ENCODE results near the gene ALOX15B. TPM values are rescaled to one million over a fixed set of nuclear protein-coding genes. Genes with fewer than 3 reads are reported as not detected.

Gene ALOX15B
- polyA plus RNA-seq, 3 donors = 1.7 to 2.8 (median 2.0) TPM

DNA sequence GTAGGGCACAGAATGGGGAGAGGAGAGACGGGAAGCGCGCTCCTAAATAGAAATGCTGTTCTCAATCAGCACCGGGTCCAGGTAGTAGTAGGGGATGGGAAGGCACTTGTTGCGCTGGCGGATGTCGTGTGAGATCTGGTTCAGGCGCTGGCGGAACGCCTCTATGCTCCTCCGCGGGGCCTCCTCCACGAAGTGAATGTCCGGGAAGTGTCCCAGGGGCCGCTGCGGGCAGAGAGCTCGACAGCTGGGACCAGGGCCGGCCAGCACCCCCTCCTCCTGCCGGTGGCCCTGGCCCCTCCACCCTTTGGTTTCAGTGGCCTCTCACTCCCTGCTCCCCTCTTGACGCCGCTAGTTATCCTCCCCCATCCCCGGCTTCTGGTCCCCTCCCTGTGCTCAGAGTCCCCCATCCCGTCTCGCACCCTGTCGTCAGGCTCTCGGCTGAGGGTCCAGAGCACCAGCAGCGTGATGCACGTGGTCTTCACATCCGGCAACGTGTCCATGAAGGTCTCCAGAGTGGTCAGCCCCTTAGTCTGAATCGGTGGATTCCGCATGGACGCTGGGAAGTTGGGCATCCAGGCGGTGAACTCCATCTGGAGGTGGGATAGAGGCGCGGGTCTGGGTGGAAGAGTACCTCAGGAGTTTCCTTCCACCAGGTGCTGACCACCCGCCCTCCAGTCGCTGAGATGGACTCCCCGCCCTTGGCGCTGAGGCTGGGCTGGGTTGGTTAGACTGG lies 34.0 kb downstream of the ALOX15B start:
- Histone ChIP-seq H4K20me1 (ENCODE audit: insufficient read depth, low read length) (no peaks in the 10 kb centered on the region), H2AFZ (ENCODE audit: insufficient read depth, low read depth, low read length, poor library complexity, severe bottlenecking) (peak overlapping the region; percentile 86), H3K27me3 (ENCODE audit: control insufficient read depth in 2 of 2, insufficient read depth in 2 of 2, low read length in 2 of 2) (peaks cover 5 to 53% of the 10 kb centered on the region in 2 donors), H3K27ac (ENCODE audit: low read depth in 1 of 2, low read length in 2 of 2) (no peak overlapping the region), H3K9me3 (replicated peaks in 1 of 2; ENCODE audit: control insufficient read depth in 1 of 2, insufficient read depth in 1 of 2, low read length in 2 of 2) (peaks cover 0 to 6% of the 10 kb centered on the region in 2 donors), H3K36me3 (replicated peaks in 1 of 2; ENCODE audit: control insufficient read depth in 1 of 2, insufficient read depth in 2 of 2, low read length in 2 of 2) (no peaks in the 10 kb centered on the region), H3K4me3 (replicated peaks in 1 of 3; ENCODE audit: low read depth in 2 of 3, low read length in 3 of 3) (peak overlapping the region in 2 of 3 experiments; percentile 24 to 71), H3K9ac (ENCODE audit: insufficient read depth, low read length, poor library complexity, severe bottlenecking) (peak overlapping the region; percentile 31), H3K4me2 (replicated peaks; ENCODE audit: extremely low read depth, low read length, poor library complexity, severe bottlenecking) (peak overlapping the region; percentile 76), H3K4me1 (ENCODE audit: control insufficient read depth in 1 of 2, insufficient read depth in 2 of 2, low read length in 2 of 2) (peaks cover 58% of the 10 kb centered on the region in 2 donors), H3K79me2 (ENCODE audit: insufficient read depth, low read length) (no peaks in the 10 kb centered on the region)
- Mint-ChIP-seq H3K27me3 (ENCODE audit: low read depth in 3 of 3) (peaks cover 48 to 56% (median 52%) of the 10 kb centered on the region in 3 donors), H3K4me3 (peak overlapping the region; percentile 76 to 95), H3K9me3 (peaks cover 0 to 13% (median 7%) of the 10 kb centered on the region in 7 donors), H3K4me1 (peaks cover 70% of the 10 kb centered on the region), H3K27ac (peak overlapping the region in 5 of 7 donors; percentile 34 to 89 (median 74)), H3K36me3 (peaks cover 11 to 21% of the 10 kb centered on the region in 2 donors)
- DNase-seq = peak in 2 of 3 donors; percentile 30 to 35
- TF ChIP-seq, protein P1, sequence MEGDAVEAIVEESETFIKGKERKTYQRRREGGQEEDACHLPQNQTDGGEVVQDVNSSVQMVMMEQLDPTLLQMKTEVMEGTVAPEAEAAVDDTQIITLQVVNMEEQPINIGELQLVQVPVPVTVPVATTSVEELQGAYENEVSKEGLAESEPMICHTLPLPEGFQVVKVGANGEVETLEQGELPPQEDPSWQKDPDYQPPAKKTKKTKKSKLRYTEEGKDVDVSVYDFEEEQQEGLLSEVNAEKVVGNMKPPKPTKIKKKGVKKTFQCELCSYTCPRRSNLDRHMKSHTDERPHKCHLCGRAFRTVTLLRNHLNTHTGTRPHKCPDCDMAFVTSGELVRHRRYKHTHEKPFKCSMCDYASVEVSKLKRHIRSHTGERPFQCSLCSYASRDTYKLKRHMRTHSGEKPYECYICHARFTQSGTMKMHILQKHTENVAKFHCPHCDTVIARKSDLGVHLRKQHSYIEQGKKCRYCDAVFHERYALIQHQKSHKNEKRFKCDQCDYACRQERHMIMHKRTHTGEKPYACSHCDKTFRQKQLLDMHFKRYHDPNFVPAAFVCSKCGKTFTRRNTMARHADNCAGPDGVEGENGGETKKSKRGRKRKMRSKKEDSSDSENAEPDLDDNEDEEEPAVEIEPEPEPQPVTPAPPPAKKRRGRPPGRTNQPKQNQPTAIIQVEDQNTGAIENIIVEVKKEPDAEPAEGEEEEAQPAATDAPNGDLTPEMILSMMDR (IDR thresholded peaks at IDR 0.05) = no peak
- intact Hi-C loops (cut with micrococcal nuclease) = no loop called here
- WGBS (ENCODE audit: insufficient coverage) = 4% methylated on average over 38 of the region's 40 CpGs

DNA sequence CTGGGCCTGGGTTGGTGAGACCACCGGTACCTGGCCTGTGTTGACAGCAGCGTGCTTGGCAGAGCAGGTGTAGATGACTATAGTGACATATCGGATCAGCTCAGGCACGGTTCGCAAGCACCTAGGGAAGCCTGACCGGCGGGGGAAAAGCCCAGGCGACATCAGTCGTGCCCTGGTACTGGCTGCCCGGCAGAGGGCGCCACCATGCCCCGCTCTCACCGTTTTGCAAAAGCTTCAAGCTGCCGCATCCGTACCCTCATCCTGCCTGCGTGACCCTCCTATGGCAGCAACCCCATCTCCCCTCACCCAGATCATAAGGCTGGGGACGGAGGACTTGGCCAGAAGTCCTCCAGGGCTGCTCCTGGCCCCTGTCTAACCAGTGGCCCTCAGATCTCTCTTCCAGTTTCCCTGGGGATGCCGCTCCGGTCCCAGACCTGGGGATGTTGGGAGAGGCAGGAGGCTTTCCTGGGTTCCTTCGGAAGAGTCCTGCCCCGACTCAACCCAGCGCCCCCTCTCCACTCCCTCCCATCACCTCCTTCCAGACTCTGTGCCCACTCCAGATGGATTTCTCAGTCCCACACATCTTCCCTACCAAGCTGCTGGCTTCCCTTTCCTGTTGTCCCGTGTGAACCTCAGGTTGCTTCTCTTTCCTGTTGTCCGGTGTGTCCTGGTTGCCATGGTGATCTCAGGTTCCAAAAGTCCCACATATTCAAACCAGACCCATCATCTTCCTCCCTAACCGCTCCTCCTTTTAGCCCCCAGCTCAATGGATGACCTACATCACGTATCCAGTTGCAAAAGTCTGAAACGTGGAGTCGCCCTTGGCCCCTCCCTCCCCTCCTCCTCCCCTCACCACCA lies 35.0 kb downstream of the ALOX15B start:
- H3K36me3 ChIP-seq (replicated peaks in 1 of 2; ENCODE audit: control insufficient read depth in 1 of 2, insufficient read depth in 2 of 2, low read length in 2 of 2) = no peaks in the 10 kb centered on the region
- H3K27me3 ChIP-seq (ENCODE audit: control insufficient read depth in 2 of 2, insufficient read depth in 2 of 2, low read length in 2 of 2) = peaks cover 5 to 61% of the 10 kb centered on the region in 2 donors
- no peaks in the 10 kb centered on the region for H4K20me1 ChIP-seq (ENCODE audit: insufficient read depth, low read length)
- peaks cover 11 to 21% of the 10 kb centered on the region in 2 donors for H3K36me3 Mint-ChIP-seq
- peak overlapping the region; percentile 76 for H3K4me2 ChIP-seq (replicated peaks; ENCODE audit: extremely low read depth, low read length, poor library complexity, severe bottlenecking)
- H3K27ac Mint-ChIP-seq = peak overlapping the region in 6 of 7 donors; percentile 35 to 89 (median 78)
- peak overlapping the region; percentile 31 for H3K9ac ChIP-seq (ENCODE audit: insufficient read depth, low read length, poor library complexity, severe bottlenecking)
- peaks cover 61% of the 10 kb centered on the region for H3K4me1 Mint-ChIP-seq
- TF ChIP-seq, protein P1 (IDR thresholded peaks at IDR 0.05) = peak; percentile 97
- peak overlapping the region; percentile 76 to 95 for H3K4me3 Mint-ChIP-seq
- WGBS (ENCODE audit: insufficient coverage) = 3% methylated on average over 23 of the region's 28 CpGs
- peaks cover 54 to 62% (median 60%) of the 10 kb centered on the region in 3 donors for H3K27me3 Mint-ChIP-seq (ENCODE audit: low read depth in 3 of 3)
- H3K4me3 ChIP-seq (replicated peaks in 1 of 3; ENCODE audit: low read depth in 2 of 3, low read length in 3 of 3) = peak overlapping the region in 1 of 3 experiments; percentile 71
- peak overlapping the region; percentile 86 for H2AFZ ChIP-seq (ENCODE audit: insufficient read depth, low read depth, low read length, poor library complexity, severe bottlenecking)
- intact Hi-C loops (cut with micrococcal nuclease) = no loop called here
- no peaks in the 10 kb centered on the region for H3K79me2 ChIP-seq (ENCODE audit: insufficient read depth, low read length)
- no peak overlapping the region for H3K27ac ChIP-seq (ENCODE audit: low read depth in 1 of 2, low read length in 2 of 2)
- H3K4me1 ChIP-seq (ENCODE audit: control insufficient read depth in 1 of 2, insufficient read depth in 2 of 2, low read length in 2 of 2) = peaks cover 49% of the 10 kb centered on the region in 2 donors
- peaks cover 0 to 15% (median 7%) of the 10 kb centered on the region in 7 donors for H3K9me3 Mint-ChIP-seq
- DNase-seq = peak; percentile 77 to 89 (median 83)
- peaks cover 0 to 6% of the 10 kb centered on the region in 2 donors for H3K9me3 ChIP-seq (replicated peaks in 1 of 2; ENCODE audit: control insufficient read depth in 1 of 2, insufficient read depth in 1 of 2, low read length in 2 of 2)
